H9 (cell line): ENCODE results near the gene NDP. TPM values are rescaled to one million over a fixed set of nuclear protein-coding genes. Genes with fewer than 3 reads are reported as not detected.

ENCODE experiments used
- DNase-seq: peaks from one replicate; pipeline ENCODE4 v3.0.0-alpha.2; 2017
- H2AFZ ChIP-seq: one replicate; pipeline ENCODE4 v1.6.1; 2013; ENCODE audit warnings: mild to moderate bottlenecking, low read length, control low read depth, moderate library complexity
- H2AK5ac ChIP-seq: 2 replicates; pipeline ENCODE4 v1.6.1; 2013; ENCODE audit warnings: low read length, control low read depth, mixed read lengths; ENCODE audit not compliant: insufficient read length
- H2BK120ac ChIP-seq: one replicate; pipeline ENCODE4 v1.6.1; 2013; ENCODE audit warnings: low read depth, mild to moderate bottlenecking, low read length, control low read depth, inconsistent platforms; ENCODE audit not compliant: poor library complexity, severe bottlenecking
- H2BK12ac ChIP-seq: 2 replicates; pipeline ENCODE4 v1.6.1; 2013; ENCODE audit warnings: low read length, control low read depth, mixed read lengths, low read depth; ENCODE audit not compliant: insufficient read length
- H2BK15ac ChIP-seq: 2 replicates; pipeline ENCODE4 v1.6.1; 2013; ENCODE audit warnings: low read depth, low read length, control low read depth
- H2BK20ac ChIP-seq: one replicate; pipeline ENCODE4 v1.6.1; 2013; ENCODE audit warnings: low read depth, mild to moderate bottlenecking, low read length, control low read depth, inconsistent platforms; ENCODE audit not compliant: poor library complexity, severe bottlenecking
- H2BK5ac ChIP-seq: 2 replicates; pipeline ENCODE4 v1.6.1; 2013; ENCODE audit warnings: low read length, control low read depth, mixed read lengths; ENCODE audit not compliant: insufficient read length
- H3K14ac ChIP-seq: 2 replicates; pipeline ENCODE4 v1.6.1; 2013; ENCODE audit warnings: low read length, control low read depth; ENCODE audit not compliant: insufficient read depth
- H3K18ac ChIP-seq: 2 replicates; pipeline ENCODE4 v1.6.1; 2013; ENCODE audit warnings: low read depth, mild to moderate bottlenecking, mixed read lengths, low read length, control low read depth; ENCODE audit not compliant: insufficient read length
- H3K23ac ChIP-seq: 2 replicates; pipeline ENCODE4 v1.6.1; 2013; ENCODE audit warnings: low read length, control low read depth, mixed read lengths, low read depth; ENCODE audit not compliant: insufficient read length
- H3K23me2 ChIP-seq: 2 replicates; pipeline ENCODE4 v1.6.1; 2013; ENCODE audit warnings: low read depth, mild to moderate bottlenecking, mixed read lengths, low read length, control low read depth; ENCODE audit not compliant: insufficient read length, poor library complexity, severe bottlenecking
- H3K27ac ChIP-seq: 2 replicates; pipeline ENCODE4 v1.5.1; 2013; ENCODE audit warnings: low read length, control low read depth, mixed read lengths, low read depth; ENCODE audit not compliant: insufficient read length
- H3K27me3 ChIP-seq: 2 replicates; pipeline ENCODE4 v1.6.1; 2013; ENCODE audit warnings: low read length, control low read depth, inconsistent platforms; ENCODE audit not compliant: insufficient read depth
- H3K4ac ChIP-seq: 2 replicates; pipeline ENCODE4 v1.6.1; 2013; ENCODE audit warnings: low read depth, mild to moderate bottlenecking, control low read depth, inconsistent platforms, low read length, moderate library complexity
- H3K4me1 ChIP-seq: 2 replicates; pipeline ENCODE4 v1.6.1; 2013; ENCODE audit warnings: low read length, control low read depth, inconsistent platforms; ENCODE audit not compliant: insufficient read depth
- H3K4me2 ChIP-seq: 2 replicates; pipeline ENCODE4 v1.6.1; 2013; ENCODE audit warnings: low read length, control low read depth, mixed read lengths; ENCODE audit not compliant: insufficient read length, insufficient read depth
- H3K56ac ChIP-seq: 2 replicates; pipeline ENCODE4 v1.6.1; 2013; ENCODE audit warnings: low read depth, mild to moderate bottlenecking, mixed read lengths, low read length, control low read depth; ENCODE audit not compliant: insufficient read length
- H3K79me1 ChIP-seq: 2 replicates; pipeline ENCODE4 v1.6.1; 2013; ENCODE audit warnings: low read depth, mild to moderate bottlenecking, moderate library complexity, low read length, control low read depth, inconsistent platforms; ENCODE audit not compliant: insufficient read depth, poor library complexity, severe bottlenecking
- H3K79me2 ChIP-seq: 2 replicates; pipeline ENCODE4 v1.6.1; 2013; ENCODE audit warnings: low read length, control low read depth, inconsistent platforms; ENCODE audit not compliant: insufficient read depth
- H3K9ac ChIP-seq: 2 replicates; pipeline ENCODE4 v1.6.1; 2013; ENCODE audit warnings: low read length, control low read depth, mixed read lengths; ENCODE audit not compliant: insufficient read length; ENCODE audit errors: extremely low read depth
- H3K9me3 ChIP-seq: one replicate; pipeline ENCODE4 v1.6.1; 2013; ENCODE audit warnings: low read depth, low read length, inconsistent platforms; ENCODE audit not compliant: control insufficient read depth
- H3T11ph ChIP-seq: one replicate; pipeline ENCODE4 v1.6.1; 2013; ENCODE audit warnings: mild to moderate bottlenecking, low read length, control low read depth, inconsistent platforms
- H4K20me1 ChIP-seq: one replicate; pipeline ENCODE4 v1.6.1; 2013; ENCODE audit not compliant: control insufficient read depth, insufficient read length, insufficient read depth
- H4K5ac ChIP-seq: 2 replicates; pipeline ENCODE4 v1.6.1; 2013; ENCODE audit warnings: low read depth, mild to moderate bottlenecking, mixed read lengths, low read length, control low read depth; ENCODE audit not compliant: insufficient read length
- H4K8ac ChIP-seq: replicated peaks from 2 replicates; pipeline ENCODE4 v1.6.1; 2013; ENCODE audit warnings: low read length, control low read depth, mixed read lengths, low read depth; ENCODE audit not compliant: insufficient read length
- H4K91ac ChIP-seq: 2 replicates; pipeline ENCODE4 v1.6.1; 2013; ENCODE audit warnings: low read depth, mild to moderate bottlenecking, moderate library complexity, mixed read lengths, low read length, control low read depth; ENCODE audit not compliant: insufficient read length
- H3K27ac Mint-ChIP-seq, 3 experiments: 2 replicates in 2 of 3; 3 replicates in 1 of 3; pipeline ENCODE4 v1.8.0; 2020 to 2021; ENCODE audit warnings: mixed read lengths in 3 of 3, mild to moderate bottlenecking in 1 of 3, moderate library complexity in 1 of 3
- H3K27me3 Mint-ChIP-seq: 2 replicates; pipeline ENCODE4 v1.8.0; 2021; ENCODE audit warnings: low read depth, mild to moderate bottlenecking, moderate library complexity, mixed read lengths
- H3K36me3 Mint-ChIP-seq, 3 experiments: 2 replicates in 2 of 3; 3 replicates in 1 of 3; pipeline ENCODE4 v1.8.0; 2020 to 2021; ENCODE audit warnings: low read depth in 3 of 3, mixed read lengths in 3 of 3; ENCODE audit not compliant: insufficient read depth in 1 of 3
- H3K4me1 Mint-ChIP-seq, 2 experiments: 2 replicates each; pipeline ENCODE4 v1.8.0; 2020; ENCODE audit warnings: mixed read lengths in 2 of 2
- H3K4me3 Mint-ChIP-seq, 2 experiments: 2 replicates in 1 of 2; 3 replicates in 1 of 2; pipeline ENCODE4 v1.8.0; 2020 to 2021; ENCODE audit warnings: mild to moderate bottlenecking in 2 of 2, mixed read lengths in 2 of 2, moderate library complexity in 1 of 2
- H3K9me3 Mint-ChIP-seq, 2 experiments: 2 replicates in 1 of 2; 3 replicates in 1 of 2; pipeline ENCODE4 v1.8.0; 2020; ENCODE audit warnings: mild to moderate bottlenecking in 2 of 2, mixed read lengths in 2 of 2, moderate library complexity in 1 of 2
- CTCF ChIP-seq: fragments of 200-600 bp; sonication (generic); conservative IDR thresholded peaks from 3 replicates; pipeline ENCODE4 v1.8.0; 2021; ENCODE audit warnings: antibody characterized with exemption, mild to moderate bottlenecking
- WGBS: extraction: QIAGEN DNeasy Blood & Tissue Kit; methylation state at CpG from one replicate; pipeline ENCODE4 v1.1.7; 2013; ENCODE audit warnings: missing lambda C conversion rate, low lambda C conversion rate, mixed read lengths; ENCODE audit not compliant: insufficient read length; ENCODE audit errors: extremely low coverage; 5-methylcytosine and 5-hydroxymethylcytosine counted together
- total RNA-seq: library from RNA; stranded (reverse); gene quantifications from 2 replicates; pipeline ENCODE4 v1.2.1, GENCODE V29; 2021

The NDP gene
- total RNA-seq, 1 experiment from 2014 or later, result not detected

GRCh38 chrX:44017676-44018075, 44.5 kb upstream of the NDP start:
- no peak overlapping the region for H3K18ac ChIP-seq
- no peak overlapping the region for H2AK5ac ChIP-seq
- no peak overlapping the region for H4K91ac ChIP-seq
- H3K27ac Mint-ChIP-seq, result no peak overlapping the region
- H3K79me1 ChIP-seq, result no peaks in the 10 kb centered on the region
- H2BK15ac ChIP-seq, result no peak overlapping the region
- H3K4me2 ChIP-seq, result no peak overlapping the region
- WGBS, result no CpG with 5 or more reads among the region's 3 CpGs
- no peak overlapping the region for H2BK120ac ChIP-seq
- H2BK20ac ChIP-seq, result no peak overlapping the region
- no peak overlapping the region for H3T11ph ChIP-seq
- H4K8ac ChIP-seq, result no peak overlapping the region
- H3K9me3 Mint-ChIP-seq, result peaks cover 51 to 54% of the 10 kb centered on the region in 2 experiments
- peaks cover 29% of the 10 kb centered on the region for H3K9me3 ChIP-seq
- H3K79me2 ChIP-seq, result no peaks in the 10 kb centered on the region
- DNase-seq, result no peak
- H2BK5ac ChIP-seq, result no peak overlapping the region
- H3K4me1 Mint-ChIP-seq, result no peaks in the 10 kb centered on the region
- no peaks in the 10 kb centered on the region for H3K4me1 ChIP-seq
- H3K14ac ChIP-seq, result no peak overlapping the region
- no peak overlapping the region for H3K27ac ChIP-seq
- no peak overlapping the region for H2AFZ ChIP-seq
- no peaks in the 10 kb centered on the region for H3K27me3 ChIP-seq
- H4K20me1 ChIP-seq, result no peaks in the 10 kb centered on the region
- H3K23me2 ChIP-seq, result no peaks in the 10 kb centered on the region
- H4K5ac ChIP-seq, result no peak overlapping the region
- TF ChIP-seq CTCF, result no peak
- H3K4ac ChIP-seq, result no peak overlapping the region
- H3K9ac ChIP-seq, result no peak overlapping the region
- H3K56ac ChIP-seq, result no peak overlapping the region
- no peak overlapping the region for H3K23ac ChIP-seq
- no peak overlapping the region for H3K4me3 Mint-ChIP-seq
- no peaks in the 10 kb centered on the region; a peak in 1 of 7 replicates for H3K36me3 Mint-ChIP-seq
- H2BK12ac ChIP-seq, result no peak overlapping the region
- H3K27me3 Mint-ChIP-seq, result no peaks in the 10 kb centered on the region; the same call in 1 of the 2 replicates
